GM19239 (cell line): ENCODE measurements around the gene SMIM20.
"Not testable (repeated sequence)": the region's sequence is repeated elsewhere in the genome, so short reads cannot be mapped to it uniquely, and the experiment has no call there.

ENCODE experiments used
- DNase-seq: peaks from one replicate; pipeline ENCODE4 v3.0.0; 2011; ENCODE audit warnings: low spot score; ENCODE audit not compliant: insufficient read length
- FAIRE-seq: peaks from 2 replicates; lab custom pipeline; 2011; peaks lifted over from hg19 to GRCh38; lab: Jason Lieb, UNC

Gene SMIM20

DNA sequence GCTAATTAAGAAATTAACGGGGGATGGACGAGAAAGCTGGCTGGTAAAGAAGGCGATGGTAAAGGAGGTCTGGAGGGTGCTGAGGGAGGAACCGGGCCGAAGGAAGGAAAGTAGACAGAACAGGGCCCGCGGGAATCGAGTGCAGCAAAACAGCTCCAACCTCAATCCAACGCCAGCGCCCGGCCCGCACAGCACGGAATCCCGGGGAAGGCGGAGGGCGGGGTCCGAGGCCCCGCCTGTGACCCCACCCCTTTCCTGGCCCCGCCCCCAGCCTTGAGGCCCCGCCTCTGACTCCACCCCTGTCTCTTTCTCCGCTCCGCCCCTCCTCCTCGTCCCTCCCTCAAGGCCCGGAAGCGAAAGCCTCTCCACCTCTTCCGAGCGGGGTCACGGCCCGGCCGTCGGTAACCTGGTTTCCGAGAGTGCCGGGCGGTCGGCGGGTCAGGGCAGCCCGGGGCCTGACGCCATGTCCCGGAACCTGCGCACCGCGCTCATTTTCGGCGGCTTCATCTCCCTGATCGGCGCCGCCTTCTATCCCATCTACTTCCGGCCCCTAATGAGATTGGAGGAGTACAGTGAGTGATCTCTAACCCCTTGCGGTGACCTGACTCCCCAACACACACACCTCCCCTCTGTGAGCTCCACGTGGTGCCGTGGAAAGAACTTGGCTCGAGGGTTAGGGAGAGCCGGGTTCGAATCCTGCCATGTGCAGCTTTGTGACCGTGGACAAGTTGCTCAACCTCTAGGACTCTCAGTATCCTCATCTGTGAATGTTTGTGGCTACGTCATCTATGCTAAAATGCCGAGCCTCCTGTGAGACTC, at the start of gene SMIM20:
Gene SMIM20, plus strand, starts transcription at position 370 of the 819 bp plus-strand sequence. Its CDS starts 94 bp downstream, at position 464.
- FAIRE-seq, result peak; percentile 96

DNA sequence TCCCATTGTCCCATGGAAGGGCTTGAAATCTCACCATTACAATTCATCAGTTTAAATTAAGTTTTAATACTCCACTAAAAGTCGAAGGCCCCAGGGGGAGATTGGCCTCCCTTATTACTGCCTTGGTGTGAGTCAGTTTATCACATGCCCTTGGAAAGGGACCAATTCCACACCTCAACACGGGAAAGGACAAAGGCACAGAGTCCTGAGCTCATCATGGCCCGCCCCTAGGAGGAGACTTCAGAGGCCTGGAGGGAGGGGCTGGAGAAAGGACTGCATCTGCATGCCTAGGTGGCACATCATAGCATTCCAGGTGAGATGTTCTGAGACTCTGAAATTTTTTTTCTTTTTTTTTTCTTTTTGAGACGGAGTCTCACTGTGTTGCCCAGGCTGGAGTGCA, 48.4 kb upstream of the SMIM20 start:
- FAIRE-seq (peak; percentile 53), DNase-seq (no peak)

More for the DNA sequence above, at the start of gene SMIM20:
- DNase-seq, result peak; percentile 89

DNA sequence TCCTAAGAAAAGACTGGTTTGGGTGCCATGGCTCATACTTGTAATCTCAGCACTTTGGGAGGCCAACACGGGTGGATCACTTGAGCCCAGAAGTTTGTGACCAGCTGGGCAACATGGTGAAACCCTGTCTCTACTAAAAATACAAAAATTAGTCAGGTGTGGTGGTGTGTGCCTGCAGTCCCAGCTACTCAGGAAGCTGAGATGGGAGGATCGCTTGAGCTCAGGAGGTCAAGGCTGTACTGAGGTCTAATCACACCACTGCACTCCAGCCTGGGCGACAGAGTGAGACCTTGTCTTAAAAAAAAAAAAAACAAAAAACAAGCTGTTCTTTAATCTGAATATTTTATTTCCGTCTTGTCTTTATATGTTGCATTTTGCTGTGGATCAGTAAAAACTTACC, 47.6 kb upstream of the SMIM20 start:
- DNase-seq, result not testable (repeated sequence)
- peak; percentile 72 for FAIRE-seq

DNA sequence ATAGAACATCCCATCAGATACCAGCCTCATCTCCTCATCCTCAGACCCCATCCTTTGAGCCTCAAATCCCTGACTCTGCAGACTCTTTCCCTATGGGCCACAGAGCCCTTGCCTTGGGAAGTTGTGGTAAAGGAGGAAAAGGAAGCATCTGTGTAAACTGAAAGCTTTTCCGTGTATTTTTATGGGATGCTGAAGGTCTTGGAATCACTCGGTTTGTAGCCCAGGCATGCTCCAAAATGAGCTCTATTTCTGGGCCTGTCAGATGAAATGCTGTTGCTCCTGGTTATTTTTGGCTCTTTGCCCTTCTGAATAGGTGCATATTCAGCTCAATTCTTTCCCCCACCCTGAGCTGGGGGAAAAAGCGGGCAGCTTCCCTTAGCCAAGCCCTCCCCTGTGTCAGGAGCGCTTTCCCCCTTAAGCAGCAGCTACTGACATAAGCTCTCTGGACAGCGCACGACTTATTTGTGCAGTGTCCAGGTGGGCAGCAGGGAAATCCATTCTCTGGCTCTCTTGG, 46.2 kb upstream of the SMIM20 start:
- FAIRE-seq (no peak), DNase-seq (no peak)

DNA sequence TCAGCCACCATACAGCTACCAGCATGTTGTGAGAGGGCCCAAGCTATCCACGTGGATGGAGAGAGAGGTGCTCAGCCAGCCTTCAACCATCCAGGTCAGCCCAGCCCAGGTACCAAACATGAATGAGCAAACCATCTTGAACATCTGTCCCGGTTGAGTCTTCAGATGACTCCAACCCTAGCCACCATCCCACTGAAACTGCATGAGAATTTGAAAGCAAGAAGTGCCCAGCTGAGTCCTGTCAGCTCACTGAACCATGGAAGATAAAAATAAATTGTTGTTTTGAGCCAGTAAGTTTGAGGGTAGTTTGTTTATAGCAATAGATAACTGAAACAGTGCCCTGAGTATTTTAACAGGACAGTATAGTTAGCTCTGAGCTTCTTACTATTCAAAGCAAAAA, 43.9 kb upstream of the SMIM20 start:
- peak; percentile 89 for FAIRE-seq

DNA sequence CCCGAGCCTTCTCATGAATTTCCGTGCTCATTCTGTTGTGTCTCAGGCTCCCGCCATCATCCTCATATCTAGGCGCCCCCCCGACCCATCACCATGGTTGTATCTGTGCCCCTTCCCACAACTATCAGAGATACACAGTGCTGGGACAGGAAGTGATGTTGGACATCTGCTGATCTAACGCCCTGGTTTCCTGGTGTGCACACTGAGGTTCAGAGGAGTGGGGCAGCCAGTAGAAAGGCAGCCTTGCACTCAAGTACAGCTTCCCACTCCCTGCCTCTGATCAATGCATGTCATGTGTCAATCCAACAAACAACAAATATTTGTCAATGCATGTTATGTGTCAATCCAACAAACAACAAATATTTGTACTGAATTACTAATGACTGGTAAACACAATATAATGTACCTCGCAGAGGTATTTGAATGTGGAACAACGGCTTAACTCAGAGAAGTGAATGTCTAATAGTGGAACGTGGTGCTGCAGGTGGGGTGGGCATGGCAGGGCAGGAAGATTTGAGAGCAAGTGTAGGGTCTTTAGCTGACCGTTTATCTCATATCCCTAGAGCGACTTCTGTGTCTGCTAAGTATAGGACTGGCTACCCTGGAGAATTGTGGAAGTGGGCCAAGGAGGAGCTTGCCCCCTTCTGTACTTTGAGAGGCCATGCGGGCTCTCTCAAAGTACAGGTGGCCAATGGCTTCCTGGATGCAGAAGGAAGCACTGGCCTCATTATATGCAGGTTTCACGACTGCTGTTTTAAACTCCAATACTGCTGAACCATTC, 41.0 kb upstream of the SMIM20 start:
- no peak for DNase-seq
- peak; percentile 84 for FAIRE-seq

More for the DNA sequence above, 43.9 kb upstream of the SMIM20 start:
- no peak for DNase-seq

DNA sequence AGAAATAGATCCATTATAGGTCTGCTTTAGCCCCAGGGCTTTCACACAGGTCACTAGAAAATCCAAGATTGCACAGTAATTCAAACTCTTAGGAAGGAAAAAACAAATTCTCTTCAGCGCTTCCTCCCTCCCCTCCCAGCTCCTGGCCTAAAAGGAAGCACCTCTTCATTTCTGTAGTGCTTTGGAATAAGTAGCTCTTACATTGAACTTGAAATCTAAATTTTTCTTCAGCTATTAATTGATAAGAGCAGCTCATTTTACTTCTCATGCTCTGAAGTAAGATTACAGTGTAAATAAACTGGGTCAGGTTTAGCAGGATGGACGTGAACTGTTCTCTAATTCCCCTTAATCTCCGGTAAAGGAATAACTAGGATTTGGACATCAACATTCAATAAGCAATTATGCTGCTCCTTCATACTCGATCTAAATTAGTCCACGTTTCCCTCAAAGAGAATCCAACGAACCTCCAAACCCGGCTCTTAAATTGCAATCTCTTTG, 40.3 kb upstream of the SMIM20 start:
- DNase-seq (no peak), FAIRE-seq (no peak)

DNA sequence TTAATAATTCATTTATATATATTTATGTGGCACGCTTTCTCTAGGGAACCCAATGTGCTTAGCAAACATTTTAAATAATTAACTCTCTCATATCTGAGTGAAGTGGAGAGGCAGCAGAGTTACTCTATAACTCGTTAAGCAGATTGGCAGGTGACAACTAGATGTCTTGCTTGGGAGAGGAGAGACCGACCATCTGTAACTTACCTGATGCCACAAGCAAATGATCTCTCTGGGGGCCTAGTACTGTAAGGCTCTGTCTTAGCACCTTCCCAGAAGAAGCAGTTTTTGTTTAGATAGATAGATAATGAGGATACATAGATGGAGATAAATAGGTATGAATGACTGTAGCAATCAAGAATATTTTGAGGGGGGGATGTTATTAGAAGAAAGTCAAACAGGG, 39.4 kb upstream of the SMIM20 start:
- no peak for DNase-seq
- FAIRE-seq, result no peak

DNA sequence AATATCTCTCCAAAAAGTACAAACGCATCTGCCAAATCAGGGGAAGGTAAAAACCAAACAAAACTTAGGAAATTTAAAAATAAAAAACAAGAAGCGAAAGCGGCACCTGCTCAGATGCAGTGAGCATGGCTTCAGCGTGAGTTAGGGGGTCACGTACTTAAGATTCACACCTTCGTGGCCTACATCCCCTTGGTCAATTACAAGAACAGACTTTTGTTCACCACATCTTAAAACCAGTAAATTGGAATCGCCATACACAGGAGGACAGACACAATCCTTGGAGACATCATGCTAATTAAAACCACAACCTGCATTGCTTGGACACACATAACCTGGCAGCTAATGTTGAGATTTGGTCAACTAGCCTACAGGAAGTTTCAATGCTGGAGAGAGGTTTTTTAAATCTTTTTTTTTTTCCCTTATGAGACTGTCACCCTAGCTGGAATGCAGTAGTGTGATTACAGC, 38.7 kb upstream of the SMIM20 start:
- peak; percentile 95 for FAIRE-seq
- DNase-seq, result no peak

DNA sequence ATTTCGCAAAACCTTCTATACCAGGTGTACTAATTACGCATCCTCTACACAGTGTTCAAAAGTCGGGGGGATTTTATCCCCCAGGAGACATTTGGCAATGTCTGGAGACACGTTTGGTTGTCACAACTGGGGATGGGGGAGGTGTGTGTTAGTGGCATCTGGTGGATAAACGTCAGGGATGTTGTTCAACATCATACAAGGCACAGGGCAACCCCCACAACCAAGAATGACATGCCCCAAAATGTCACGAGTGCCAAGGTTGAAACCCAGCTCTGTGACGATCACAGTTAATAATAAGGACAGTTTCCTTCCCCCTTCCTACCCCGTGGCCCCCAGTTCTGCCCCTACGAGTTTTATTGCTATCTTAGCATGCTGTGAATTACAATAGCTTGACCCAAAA, 35.3 kb upstream of the SMIM20 start:
- DNase-seq (no peak), FAIRE-seq (no peak)

DNA sequence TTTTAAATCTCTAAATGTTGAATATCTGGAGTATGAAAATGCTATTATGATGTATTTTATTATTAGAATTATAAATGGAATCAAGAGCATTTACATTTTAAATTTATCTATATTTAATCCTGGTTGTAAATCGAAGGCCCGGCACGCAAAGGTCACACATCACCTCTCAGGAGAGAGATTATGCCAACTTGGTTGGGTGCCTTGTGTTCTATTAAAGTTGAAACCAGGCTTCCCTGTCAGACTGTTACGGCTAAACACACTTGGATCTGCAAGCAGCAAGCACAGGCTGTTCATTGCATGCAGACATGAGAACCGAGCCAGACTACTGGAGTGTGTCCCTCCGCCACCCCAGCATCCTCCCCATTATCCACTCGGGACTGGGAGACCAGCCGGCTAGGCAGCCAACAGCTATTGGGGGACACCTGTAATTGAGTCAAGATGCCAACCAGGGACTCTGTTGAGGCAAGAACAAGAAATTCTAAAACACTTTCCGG, 34.9 kb upstream of the SMIM20 start:
- DNase-seq (no peak), FAIRE-seq (peak; percentile 33)

DNA sequence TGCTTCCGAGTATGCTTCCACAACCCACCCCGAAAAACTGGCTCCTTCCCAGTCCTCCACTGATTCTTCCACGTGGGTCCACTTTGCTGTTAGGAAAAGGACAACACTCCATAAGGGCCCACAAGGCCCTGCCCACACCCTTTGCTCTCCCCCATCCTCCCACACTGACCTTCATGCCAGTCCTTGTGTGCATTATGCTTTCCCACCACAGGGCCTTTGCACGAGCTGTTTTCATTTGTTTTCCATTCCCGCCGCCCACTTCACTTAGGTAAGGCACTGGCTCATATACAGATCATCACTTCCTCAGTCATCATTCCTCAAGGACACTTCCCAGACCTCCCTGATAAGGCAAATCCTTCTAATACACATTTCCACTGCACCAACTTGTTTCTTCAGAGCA, 34.4 kb upstream of the SMIM20 start:
- FAIRE-seq (no peak), DNase-seq (no peak)

DNA sequence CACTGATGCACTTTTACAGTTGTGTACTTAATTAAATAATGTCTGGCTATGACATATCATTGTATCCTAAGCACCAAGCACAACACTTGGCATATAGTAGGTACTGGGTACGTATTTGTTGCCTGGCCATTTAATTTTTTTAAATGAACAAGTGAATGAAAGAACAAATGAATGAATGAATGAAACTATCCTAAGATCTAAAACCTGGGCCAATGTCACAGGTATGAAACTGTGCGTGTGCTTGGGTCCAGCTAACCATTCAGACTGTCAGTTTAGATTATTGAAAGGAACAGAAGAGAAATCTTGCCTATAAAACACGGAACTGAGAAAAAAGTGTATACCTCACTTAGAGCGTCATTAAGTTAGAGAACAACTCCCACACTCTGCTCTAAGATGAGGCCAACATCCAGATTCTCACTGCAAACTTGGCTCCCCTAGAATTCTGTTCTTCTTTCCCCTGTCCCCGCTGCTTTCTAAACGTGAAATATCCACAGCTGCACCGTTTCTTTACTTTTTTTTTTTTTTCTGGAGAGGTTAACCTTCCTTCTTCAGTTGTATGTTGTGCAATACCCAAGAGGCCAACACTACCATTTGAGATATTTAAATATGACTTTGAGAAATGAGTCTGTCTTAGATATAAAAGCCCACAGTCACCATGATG, 33.9 kb upstream of the SMIM20 start:
- DNase-seq, result no peak

DNA sequence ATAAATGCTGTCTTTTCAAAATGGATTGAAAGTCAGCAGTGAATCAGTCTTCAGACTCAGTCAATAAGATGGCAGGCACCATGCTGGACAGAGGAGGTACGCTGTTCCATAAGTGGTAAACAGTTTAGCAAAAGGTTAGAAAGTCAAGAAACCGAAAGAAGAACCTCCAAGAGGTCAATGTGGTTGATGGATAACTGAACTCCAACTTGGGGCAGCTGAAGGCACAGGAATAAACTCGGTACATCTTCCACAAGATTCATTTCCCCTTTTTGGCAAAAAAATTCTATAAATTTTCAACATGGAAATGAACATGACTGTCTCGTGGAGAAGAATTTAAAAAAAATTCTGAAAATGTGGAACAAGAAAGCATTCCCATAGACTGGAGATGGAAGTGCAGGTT, 32.8 kb upstream of the SMIM20 start:
- FAIRE-seq, result peak; percentile 86
- no peak for DNase-seq

More for the DNA sequence above, 33.9 kb upstream of the SMIM20 start:
- no peak for FAIRE-seq

DNA sequence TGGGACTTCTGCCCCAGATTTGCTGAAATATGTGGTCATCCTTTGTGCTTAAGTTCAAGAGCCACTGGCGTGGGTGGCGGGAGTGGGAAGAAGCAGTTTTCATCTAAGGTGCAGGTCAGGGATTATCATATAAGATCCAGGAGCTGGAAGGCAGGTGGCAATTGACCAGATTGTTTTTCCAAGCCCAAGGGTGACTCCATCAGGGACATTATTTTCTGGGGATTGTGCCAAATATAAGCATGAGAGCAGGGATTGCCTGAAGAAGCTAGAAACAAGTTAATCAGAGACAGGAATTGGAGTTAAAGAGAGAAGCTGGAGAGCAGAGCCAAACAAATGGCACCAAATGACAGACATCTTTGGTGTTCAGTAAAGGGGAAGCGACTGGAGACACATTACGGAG, 31.8 kb upstream of the SMIM20 start:
- DNase-seq, result no peak
- no peak for FAIRE-seq

DNA sequence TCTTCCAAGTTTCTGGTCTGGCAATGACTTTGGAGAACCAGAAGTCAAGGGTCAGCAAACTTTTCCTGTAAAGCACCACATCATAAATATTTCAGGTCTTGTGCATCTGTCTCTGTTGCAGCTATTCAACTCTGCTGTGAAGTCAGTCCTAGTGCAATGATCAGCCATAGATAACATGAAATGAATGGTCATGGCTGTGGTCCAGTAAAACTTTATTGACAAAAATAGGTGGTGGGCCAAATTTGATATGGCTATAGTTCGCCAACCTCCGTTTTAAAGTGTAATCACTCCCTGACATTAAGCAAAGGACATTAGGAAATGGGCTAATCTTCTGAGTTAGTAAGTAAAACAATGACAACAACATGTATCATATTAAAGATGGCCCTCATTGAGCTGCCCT, 30.5 kb upstream of the SMIM20 start:
- DNase-seq (no peak), FAIRE-seq (no peak)

DNA sequence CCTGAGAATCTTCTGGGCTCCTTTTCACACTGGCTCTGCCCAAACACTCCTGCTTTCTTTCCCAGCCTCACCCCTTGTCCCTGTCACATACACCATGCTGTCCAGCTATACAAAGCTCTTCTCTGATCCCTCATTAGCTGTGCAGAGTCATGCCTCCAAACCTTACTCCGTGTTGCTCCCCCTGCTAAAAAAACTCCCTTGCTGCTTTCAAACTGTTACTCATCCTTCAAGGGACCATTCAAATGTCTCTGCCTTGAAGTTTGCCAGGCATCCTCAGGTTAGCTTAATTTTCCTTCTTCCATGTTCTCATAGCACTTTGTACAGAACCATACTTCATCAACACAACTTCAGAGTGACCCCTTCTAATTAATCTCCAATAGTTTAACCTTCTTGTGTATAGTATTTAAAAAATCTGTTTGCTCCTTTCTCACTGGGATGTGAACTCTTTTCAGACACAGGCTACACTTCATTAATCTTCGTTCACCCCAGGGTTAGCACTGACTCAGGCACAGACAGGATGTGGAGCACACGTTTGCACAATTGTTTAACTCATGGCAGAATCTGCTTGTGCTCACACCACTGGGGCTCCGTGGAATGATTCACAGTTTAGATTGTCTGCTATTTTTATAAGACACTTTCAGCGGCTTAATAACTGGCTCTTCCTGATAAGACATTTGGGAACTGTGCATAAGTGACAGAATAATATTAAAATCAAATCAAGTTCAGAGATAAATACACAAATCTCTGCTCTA, 29.8 kb upstream of the SMIM20 start:
- no peak for DNase-seq
- FAIRE-seq, result peak; percentile 74

DNA sequence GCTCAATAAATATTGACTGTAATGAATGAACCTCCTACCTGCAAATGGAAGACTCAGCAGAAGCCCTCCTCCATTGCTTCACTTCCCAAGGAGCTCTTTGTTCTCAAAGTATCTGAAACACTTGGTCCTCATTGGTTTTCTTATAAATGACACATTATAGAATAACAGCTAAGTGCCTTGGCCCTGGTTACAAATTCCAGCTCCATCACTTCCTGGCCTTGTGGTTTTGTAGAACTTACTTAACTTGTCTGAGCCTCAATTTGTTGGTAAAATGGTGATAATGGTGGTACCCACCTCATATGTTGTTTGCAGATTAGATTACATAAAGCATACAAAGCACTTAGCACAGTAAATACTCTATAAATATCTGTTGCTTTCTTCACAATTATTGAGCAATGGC, 25.2 kb upstream of the SMIM20 start:
- FAIRE-seq, result no peak
- no peak for DNase-seq
